ENCODE results near the gene CANX. TPM values are rescaled to one million over a fixed set of nuclear protein-coding genes. Genes with fewer than 3 reads are reported as not detected.
"Not testable (repeated sequence)": the region's sequence is repeated elsewhere in the genome, so short reads cannot be mapped to it uniquely, and the experiment has no call there.

CANX gene
- total RNA-seq, 1 donor: 645 TPM

DNA sequence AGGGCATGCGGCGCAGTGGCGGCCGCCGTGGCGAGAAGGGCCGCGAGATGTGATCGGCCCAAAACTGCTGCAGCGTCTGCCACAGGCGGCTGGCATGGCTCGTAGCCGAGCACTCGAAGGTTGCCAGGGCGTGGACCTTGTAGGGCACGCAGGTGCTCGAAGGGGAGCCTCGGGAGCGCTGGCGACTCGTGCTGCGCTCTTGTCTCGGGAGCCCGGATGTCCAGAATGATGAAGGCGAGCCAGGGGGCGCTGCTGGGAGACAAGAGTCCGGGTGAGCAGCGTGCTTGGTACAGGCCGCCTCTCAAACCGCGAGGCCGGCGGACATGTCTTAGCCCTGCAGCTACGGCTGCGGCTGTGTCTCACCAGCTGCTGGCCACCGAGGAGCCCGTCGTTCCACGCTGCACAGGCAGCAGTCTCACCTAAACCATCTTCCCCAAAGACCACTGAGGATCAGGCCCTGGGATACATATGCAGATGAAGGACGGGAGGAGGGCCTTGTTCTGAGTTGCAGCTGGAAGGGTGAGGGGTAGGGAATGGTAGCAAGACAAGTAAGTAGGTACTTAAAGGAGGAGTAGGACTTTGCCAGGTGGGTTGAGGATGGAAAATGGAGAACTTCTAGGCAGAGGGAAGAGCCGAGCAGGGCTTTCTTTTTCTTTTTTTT is 19.6 kb upstream of the CANX start:
- TF ChIP-seq, protein P1, sequence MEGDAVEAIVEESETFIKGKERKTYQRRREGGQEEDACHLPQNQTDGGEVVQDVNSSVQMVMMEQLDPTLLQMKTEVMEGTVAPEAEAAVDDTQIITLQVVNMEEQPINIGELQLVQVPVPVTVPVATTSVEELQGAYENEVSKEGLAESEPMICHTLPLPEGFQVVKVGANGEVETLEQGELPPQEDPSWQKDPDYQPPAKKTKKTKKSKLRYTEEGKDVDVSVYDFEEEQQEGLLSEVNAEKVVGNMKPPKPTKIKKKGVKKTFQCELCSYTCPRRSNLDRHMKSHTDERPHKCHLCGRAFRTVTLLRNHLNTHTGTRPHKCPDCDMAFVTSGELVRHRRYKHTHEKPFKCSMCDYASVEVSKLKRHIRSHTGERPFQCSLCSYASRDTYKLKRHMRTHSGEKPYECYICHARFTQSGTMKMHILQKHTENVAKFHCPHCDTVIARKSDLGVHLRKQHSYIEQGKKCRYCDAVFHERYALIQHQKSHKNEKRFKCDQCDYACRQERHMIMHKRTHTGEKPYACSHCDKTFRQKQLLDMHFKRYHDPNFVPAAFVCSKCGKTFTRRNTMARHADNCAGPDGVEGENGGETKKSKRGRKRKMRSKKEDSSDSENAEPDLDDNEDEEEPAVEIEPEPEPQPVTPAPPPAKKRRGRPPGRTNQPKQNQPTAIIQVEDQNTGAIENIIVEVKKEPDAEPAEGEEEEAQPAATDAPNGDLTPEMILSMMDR (IDR thresholded peaks at IDR 0.05; ENCODE audit: insufficient read depth, low read length): peak; percentile 18
- peak; percentile 39 for DNase-seq (ENCODE audit: low read depth)
- peak overlapping the region; percentile 93 for H3K4me3 ChIP-seq (ENCODE audit: low read depth, low read length)

DNA sequence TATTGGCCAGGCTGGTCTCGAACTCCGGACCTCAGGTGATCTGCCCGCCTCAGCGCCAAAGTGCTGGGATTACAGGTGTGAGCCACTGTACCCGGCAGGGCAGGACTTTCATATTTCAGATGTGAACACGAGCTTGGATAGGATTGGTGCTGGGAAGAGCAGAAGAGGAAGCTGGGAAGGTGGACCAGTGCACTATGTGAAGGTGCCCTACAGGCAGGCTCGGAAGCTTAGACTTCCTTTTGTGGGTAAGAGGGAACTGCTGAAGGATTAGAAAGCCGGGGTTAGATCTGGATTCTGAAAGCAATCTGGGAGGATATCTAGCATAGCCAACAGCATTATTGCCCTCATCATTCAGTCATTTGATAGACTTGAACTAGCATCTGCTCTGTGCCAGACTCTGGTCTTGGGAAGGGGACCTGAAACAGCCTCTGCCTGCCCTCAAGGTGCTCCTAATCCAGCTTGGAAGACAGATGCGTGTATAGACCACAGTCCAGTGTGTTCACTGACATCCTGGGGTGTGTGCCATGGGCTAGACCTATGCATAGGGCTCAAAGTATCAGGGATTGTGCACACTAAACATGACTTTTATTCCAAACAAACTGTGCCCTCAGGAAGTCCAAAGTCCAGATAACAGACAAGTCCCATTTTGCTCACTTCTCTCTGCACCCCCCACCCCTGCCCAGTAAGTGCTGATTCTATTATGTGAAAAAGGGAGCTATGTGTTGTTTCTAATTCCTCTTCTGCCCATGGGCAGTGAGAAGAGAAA is 18.6 kb upstream of the CANX start:
- TF ChIP-seq, protein P1 (IDR thresholded peaks at IDR 0.05; ENCODE audit: insufficient read depth, low read length): no peak
- no peak for DNase-seq (ENCODE audit: low read depth)
- no peak overlapping the region for H3K4me3 ChIP-seq (ENCODE audit: low read depth, low read length)

DNA sequence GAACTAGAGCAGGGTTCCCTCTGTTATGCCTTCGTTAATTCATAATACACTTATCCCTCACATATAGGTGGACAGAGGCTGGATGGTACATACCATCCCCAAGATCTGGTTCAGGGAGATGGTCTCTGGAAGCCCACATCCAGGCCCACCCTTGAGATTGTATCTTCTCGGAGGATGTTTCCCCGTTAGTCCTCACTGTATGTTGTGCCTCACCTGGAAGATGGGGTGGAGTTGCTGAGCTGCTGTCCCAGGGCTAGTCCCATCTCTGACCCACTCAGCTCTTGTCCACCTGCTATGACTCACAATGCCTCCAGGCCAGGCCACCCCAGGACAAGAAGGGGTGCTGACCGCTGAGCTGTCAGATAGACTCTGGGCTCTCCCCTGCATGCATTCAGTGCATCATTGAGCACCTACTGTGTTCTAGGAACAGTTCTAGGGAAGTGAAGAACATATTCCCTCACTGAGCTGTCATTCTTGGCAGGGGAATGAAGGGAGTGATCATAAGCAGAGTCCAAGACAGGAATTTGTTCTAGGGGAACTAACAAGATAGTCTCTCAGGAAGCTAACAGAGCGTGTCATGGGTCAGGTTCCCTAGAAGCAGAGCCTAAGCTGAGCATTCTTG is 17.9 kb upstream of the CANX start, which contains the start of gene CBY3:
Gene CBY3 (minus strand): TSS at position 255 of the 622 bp plus-strand sequence. CDS start 116 bp downstream, at position 139.
- no peak within 1 kb of the TSS for H3K4me3 ChIP-seq (ENCODE audit: low read depth, low read length)

DNA sequence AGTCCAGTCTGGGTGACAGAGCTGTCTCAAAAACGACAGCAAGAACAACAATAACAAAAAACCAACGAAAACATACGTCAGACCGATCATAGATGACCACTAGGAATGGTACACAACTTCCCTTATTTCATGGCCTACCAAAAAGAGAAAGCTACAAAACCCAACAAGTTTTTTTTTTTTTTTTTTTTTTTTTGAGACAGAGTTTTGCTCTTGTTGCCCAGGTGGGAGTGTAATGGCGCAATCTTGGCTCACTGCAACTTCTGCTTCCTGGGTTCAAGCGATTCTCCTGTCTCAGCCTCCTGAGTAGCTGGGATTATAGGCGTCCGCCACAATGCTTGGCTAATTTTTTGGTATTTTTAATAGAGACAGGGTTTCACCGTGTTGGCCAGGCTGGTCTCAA is 9.6 kb upstream of the CANX start:
- not testable (repeated sequence) for H3K4me3 ChIP-seq (ENCODE audit: low read depth, low read length); DNase-seq (ENCODE audit: low read depth)

More for the DNA sequence above, 17.9 kb upstream of the CANX start, which contains the start of gene CBY3:
- peak; percentile 16 for DNase-seq (ENCODE audit: low read depth)
- TF ChIP-seq, protein P1 (IDR thresholded peaks at IDR 0.05; ENCODE audit: insufficient read depth, low read length): no peak

DNA sequence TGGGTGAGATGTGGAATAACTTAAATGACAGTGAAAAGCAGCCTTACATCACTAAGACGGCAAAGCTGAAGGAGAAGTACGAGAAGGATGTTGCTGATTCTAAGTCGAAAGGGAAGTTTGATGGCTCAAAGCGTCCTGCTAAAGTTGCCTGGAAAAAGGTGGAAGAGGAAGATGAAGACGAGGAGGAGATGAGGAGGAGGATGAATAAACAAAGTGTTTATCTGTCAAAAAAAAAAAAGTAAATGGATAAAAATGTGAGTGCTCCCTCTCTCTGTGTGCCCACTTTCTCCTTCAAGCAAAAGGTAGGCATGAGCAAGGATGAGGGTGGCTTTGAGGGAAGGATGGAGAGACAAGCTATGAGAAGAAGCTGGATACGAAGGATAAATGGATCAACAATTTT is 4.2 kb upstream of the CANX start:
- DNase-seq (ENCODE audit: low read depth): no peak
- TF ChIP-seq, protein P1 (IDR thresholded peaks at IDR 0.05; ENCODE audit: insufficient read depth, low read length): no peak
- no peak overlapping the region for H3K4me3 ChIP-seq (ENCODE audit: low read depth, low read length)

DNA sequence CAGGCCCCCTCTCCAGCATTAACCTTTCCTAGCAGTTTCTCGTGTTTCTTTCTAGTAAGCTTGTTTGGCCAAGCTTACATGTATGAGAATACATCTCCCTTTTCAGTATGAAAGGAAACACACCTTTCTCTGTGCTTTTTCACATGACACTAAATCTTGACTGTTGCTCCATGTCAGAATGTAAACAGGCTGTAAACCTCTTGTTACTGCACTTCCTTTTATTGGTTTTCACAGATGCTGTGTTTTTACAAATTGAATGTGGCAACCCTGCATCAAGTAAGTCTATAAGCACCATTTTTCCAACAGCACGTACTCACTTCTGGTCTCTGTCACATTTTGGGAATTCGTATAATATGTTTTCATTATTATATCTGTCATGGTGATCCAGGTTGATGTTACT is 2.2 kb upstream of the CANX start:
- no peak for DNase-seq (ENCODE audit: low read depth)

More for the DNA sequence above, 2.2 kb upstream of the CANX start:
- H3K4me3 ChIP-seq (ENCODE audit: low read depth, low read length): no peak overlapping the region
- TF ChIP-seq, protein P1 (IDR thresholded peaks at IDR 0.05; ENCODE audit: insufficient read depth, low read length): no peak
